HepG2 (cell line): Measurements from ENCODE around the gene MTMR4. TPM values are rescaled to one million over a fixed set of nuclear protein-coding genes. Genes with fewer than 3 reads are reported as not detected.

Experiments
- ATAC-seq: fragments of 200-7000 bp; cut with Tn5 transposase; 3 replicates; pipeline ENCODE4 v1.9.1; 2020; ENCODE audit warnings: mild to moderate bottlenecking, moderate library complexity
- BruUV-seq: library from RNA; stranded (reverse); fragments of 400-500 nt; replicated peaks from 2 replicates; lab custom pipeline; 2021; lab: Mats Ljungman, UMichigan
- CTCF ChIA-PET: fragments of 300-600 bp; formaldehyde crosslinking; extraction: SDS; loops from one replicate; lab custom pipeline; 2021; ENCODE audit warnings: low total read pairs, inconsistent platforms, low intra/inter-chr PET ratio; lab: Yijun Ruan, JAX
- POLR2A ChIA-PET: fragments of 350-600 bp; sonication (Branson Sonifier 250); formaldehyde crosslinking; loops from one replicate; lab custom pipeline; 2020; ENCODE audit warnings: antibody characterized with exemption, inconsistent platforms; lab: Yijun Ruan, JAX
- DNase-seq: peaks from one replicate; pipeline ENCODE4 v3.0.0-alpha.2; 2015; ENCODE audit warnings: low spot score
- FAIRE-seq: peaks from 3 replicates; lab custom pipeline; 2011; peaks lifted over from hg19 to GRCh38; lab: Jason Lieb, UNC
- H2AFZ ChIP-seq: one replicate; pipeline ENCODE4 v1.6.1; 2011; ENCODE audit warnings: low read length, inconsistent platforms
- H3K27ac ChIP-seq: fragments of 300-600 bp; 3 replicates; pipeline ENCODE4 v1.8.0; 2011; ENCODE audit warnings: mixed run types, mild to moderate bottlenecking, mixed read lengths, low read length, inconsistent platforms; ENCODE audit not compliant: insufficient read depth; ENCODE audit errors: extremely low read length
- H3K27me3 ChIP-seq, 2 experiments: fragments of 200-600 bp in 1 of 2; 2 replicates in 1 of 2; 3 replicates in 1 of 2; pipeline versions ENCODE4 v1.6.0 to v1.8.0; 2011; ENCODE audit warnings: low read length in 2 of 2, mild to moderate bottlenecking in 2 of 2, moderate library complexity in 2 of 2, inconsistent platforms in 1 of 2; ENCODE audit not compliant: insufficient read depth in 2 of 2, control insufficient read depth in 1 of 2
- H3K36me3 ChIP-seq, 2 experiments: fragments of 200-600 bp in 1 of 2; replicated peaks in 1 of 2; 2 replicates in 1 of 2; 3 replicates in 1 of 2; pipeline versions ENCODE4 v1.5.1 to v1.8.0; 2011; ENCODE audit warnings: low read length in 2 of 2, inconsistent platforms in 1 of 2; ENCODE audit not compliant: insufficient read depth in 2 of 2, control insufficient read depth in 1 of 2
- H3K4me1 ChIP-seq: 2 replicates; pipeline ENCODE4 v1.5.1; 2012; ENCODE audit warnings: low read length, inconsistent platforms; ENCODE audit not compliant: insufficient read depth
- H3K4me2 ChIP-seq: 2 replicates; pipeline ENCODE4 v1.6.0; 2011; ENCODE audit warnings: low read depth, low read length, inconsistent platforms
- H3K4me3 ChIP-seq, 3 experiments: fragments of 200-600 bp in 1 of 3; sonication (generic), shearing (Covaris generic) in 1 of 3; replicated peaks in 1 of 3; 2 replicates each; pipeline ENCODE4 v1.5.1; 2011 to 2016; ENCODE audit warnings: low read length in 3 of 3, inconsistent platforms in 2 of 3, low read depth in 2 of 3, mild to moderate bottlenecking in 2 of 3, control low read depth in 1 of 3, mixed read lengths in 1 of 3; ENCODE audit not compliant: insufficient read depth in 1 of 3
- H3K79me2 ChIP-seq: one replicate; pipeline ENCODE4 v1.6.1; 2011; ENCODE audit warnings: low read length, inconsistent platforms; ENCODE audit not compliant: insufficient read depth
- H3K9ac ChIP-seq: 2 replicates; pipeline ENCODE4 v1.6.0; 2011; ENCODE audit warnings: mild to moderate bottlenecking, low read depth, low read length, inconsistent platforms; ENCODE audit not compliant: insufficient read depth
- H3K9me3 ChIP-seq: 2 replicates; pipeline ENCODE4 v1.5.1; 2012; ENCODE audit warnings: mild to moderate bottlenecking, low read length
- H4K20me1 ChIP-seq: 2 replicates; pipeline ENCODE4 v1.6.0; 2011; ENCODE audit warnings: inconsistent platforms, mild to moderate bottlenecking, low read length, moderate library complexity; ENCODE audit not compliant: insufficient read depth
- CEBPG ChIP-seq: IDR thresholded peaks from 2 replicates; pipeline ENCODE4 v1.6.1; 2016
- CHCHD3 ChIP-seq: sonication (generic); formaldehyde crosslinking; IDR thresholded peaks from 2 replicates; pipeline ENCODE4 v1.8.0; 2022; ENCODE audit warnings: mild to moderate bottlenecking, missing genetic modification reagents, moderate library complexity
- ETV5 ChIP-seq: IDR thresholded peaks from 2 replicates; pipeline ENCODE4 v1.6.1; 2018; ENCODE audit warnings: missing biosample characterization, missing genetic modification reagents, inconsistent platforms, borderline replicate concordance
- HIVEP1 ChIP-seq: sonication (generic); formaldehyde crosslinking; IDR thresholded peaks from 2 replicates; pipeline ENCODE4 v1.4.0; 2020; ENCODE audit warnings: mild to moderate bottlenecking, missing genetic modification reagents
- KDM3A ChIP-seq: IDR thresholded peaks from 2 replicates; pipeline ENCODE4 v1.6.1; 2018; ENCODE audit warnings: low read depth, missing compliant biosample characterization
- NR3C1 ChIP-seq: sonication (generic); formaldehyde crosslinking; IDR thresholded peaks from 2 replicates; pipeline ENCODE4 v1.4.0; 2020; ENCODE audit warnings: missing genetic modification reagents
- SATB2 ChIP-seq: sonication (generic); formaldehyde crosslinking; IDR thresholded peaks from 2 replicates; pipeline ENCODE4 v1.5.0; 2020; ENCODE audit warnings: missing genetic modification reagents
- SNAPC5 ChIP-seq: sonication (generic); formaldehyde crosslinking; IDR thresholded peaks from 2 replicates; pipeline ENCODE4 v1.8.1; 2023; ENCODE audit warnings: mild to moderate bottlenecking, missing genetic modification reagents, borderline replicate concordance
- THYN1 ChIP-seq: sonication (generic); formaldehyde crosslinking; IDR thresholded peaks from 2 replicates; pipeline ENCODE4 v1.8.1; 2023; ENCODE audit warnings: low read depth, mild to moderate bottlenecking, moderate library complexity, missing genetic modification reagents, borderline replicate concordance
- TRIM24 ChIP-seq: sonication (generic); formaldehyde crosslinking; IDR thresholded peaks from 2 replicates; pipeline ENCODE4 v1.8.0; 2022; ENCODE audit warnings: mild to moderate bottlenecking, missing genetic modification reagents
- XRCC5 ChIP-seq: fragments of 200-400 bp; formaldehyde crosslinking; optimal IDR thresholded peaks from 2 replicates; pipeline ENCODE3; 2017; ENCODE audit warnings: mild to moderate bottlenecking, low read length
- ZFX ChIP-seq: sonication (generic); formaldehyde crosslinking; IDR thresholded peaks from 2 replicates; pipeline ENCODE4 v1.4.0; 2020; ENCODE audit warnings: mild to moderate bottlenecking, low read depth, missing genetic modification reagents, moderate library complexity
- ZNF343 ChIP-seq: sonication (generic); formaldehyde crosslinking; IDR thresholded peaks from 2 replicates; pipeline ENCODE4 v1.4.0; 2020; ENCODE audit warnings: mild to moderate bottlenecking, missing genetic modification reagents
- ZNF550 ChIP-seq: sonication (generic); formaldehyde crosslinking; IDR thresholded peaks from 2 replicates; pipeline ENCODE4 v1.4.0; 2020; ENCODE audit warnings: mild to moderate bottlenecking, missing genetic modification reagents, borderline replicate concordance
- ZNF639 ChIP-seq: conservative IDR thresholded peaks from 2 replicates; pipeline ENCODE4 v1.6.1; 2018; ENCODE audit warnings: missing genetic modification reagents
- ZNF652 ChIP-seq: IDR thresholded peaks from 2 replicates; pipeline ENCODE4 v1.6.1; 2016; ENCODE audit warnings: low read depth, borderline replicate concordance
- ZNF773 ChIP-seq: sonication (generic); formaldehyde crosslinking; IDR thresholded peaks from 2 replicates; pipeline ENCODE4 v1.4.0; 2020; ENCODE audit warnings: missing genetic modification reagents, borderline replicate concordance
- ZNF780A ChIP-seq: sonication (generic); formaldehyde crosslinking; IDR thresholded peaks from 2 replicates; pipeline ENCODE4 v1.8.0; 2022; ENCODE audit warnings: mild to moderate bottlenecking, missing genetic modification reagents, moderate library complexity
- ZSCAN20 ChIP-seq: sonication (generic); formaldehyde crosslinking; IDR thresholded peaks from 2 replicates; pipeline ENCODE4 v1.4.0; 2020; ENCODE audit warnings: missing genetic modification reagents, mild to moderate bottlenecking, borderline replicate concordance
- whole genome bisulfite sequencing: methylation state at CpG from one replicate; pipeline ENCODE4 v1.1.6; 2017; ENCODE audit warnings: low lambda C conversion rate; 5-methylcytosine and 5-hydroxymethylcytosine counted together
- in situ Hi-C: cut with HindIII; loops from 2 replicates; pipeline ENCODE4 v1.10.0; 2017; ENCODE audit warnings: low pct_unique_long_range_greater_than_20kb; ENCODE audit not compliant: extremely low pct_ligation_motif_present
- intact Hi-C: fragments of 100-400 bp; cut with micrococcal nuclease; formaldehyde crosslinking; loops from one replicate; pipeline ENCODE4 v1.10.0; 2022; ENCODE audit not compliant: unreplicated experiment
- polyA plus RNA-seq, 8 experiments: library from polyadenylated mRNA; depleted of rRNA in 3 of 8; stranded (reverse) in 7 of 8; unstranded in 1 of 8; fragments of >200 nt; fragmentation: Illumina TruSeq in 4 of 8; extraction: Trizol in 4 of 8; gene quantifications; 2 replicates each; pipeline versions ENCODE4 v1.2.1 to v1.2.3, GENCODE V29; 2011 to 2016; ENCODE audit warnings: low read depth in 4 of 8, missing spikeins in 1 of 8, mixed read lengths in 1 of 8; ENCODE audit not compliant: insufficient read depth in 1 of 8
- total RNA-seq, 5 experiments: library from RNA; depleted of rRNA; stranded (reverse); fragments of >200 nt; fragmentation: Illumina TruSeq; extraction: Trizol; gene quantifications; 2 replicates each; pipeline ENCODE4 v1.2.3, GENCODE V29; 2016; ENCODE audit warnings: low read depth in 1 of 5
- TF ChIP-seq, protein P1 (sequence below): sonication (generic); formaldehyde crosslinking; IDR thresholded peaks from 2 replicates; pipeline ENCODE4 v1.5.0; 2020; ENCODE audit warnings: missing genetic modification reagents
- TF ChIP-seq, protein P2 (sequence below): IDR thresholded peaks from 2 replicates; pipeline ENCODE4 v1.6.1; 2016; ENCODE audit warnings: mild to moderate bottlenecking, missing biosample characterization, missing genetic modification reagents
- TF ChIP-seq, protein P3 (sequence below): sonication (generic); formaldehyde crosslinking; IDR thresholded peaks from 2 replicates; pipeline ENCODE4 v1.4.0; 2020; ENCODE audit warnings: missing genetic modification reagents

Gene MTMR4
- total and polyA plus RNA-seq, 2 of the 13 experiments (the other 11 are each of a cell fraction or from before 2014, with no cell fraction given): 62.5 to 65.1 TPM

GRCh38 chr17:58534331-58534730, 19.9 kb upstream of the MTMR4 start:
- in situ Hi-C loops: loop anchor here (10.0 kb wide), 1 partner anchor 60 kb away; no protein-coding TSS in a partner anchor
- peak overlapping the region; percentile 54; the same call in 1 of the 2 replicates for H3K4me2 ChIP-seq
- DNase-seq (peak; percentile 30), ATAC-seq (peak; percentile 28), FAIRE-seq (peak; percentile 69)
- peaks cover 64% of the 10 kb centered on the region for H3K4me1 ChIP-seq
- CTCF ChIA-PET: no interaction called here
- H3K27me3 ChIP-seq: peaks cover 6 to 41% of the 10 kb centered on the region in 2 experiments; a peak in 3 of 5 replicates
- H4K20me1 ChIP-seq: no peaks in the 10 kb centered on the region
- intact Hi-C loops: loop anchor here (2.0 kb wide), 1 partner anchor 42 kb away; no protein-coding TSS in a partner anchor
- no peak overlapping the region for H2AFZ ChIP-seq
- H3K79me2 ChIP-seq: no peaks in the 10 kb centered on the region
- H3K9me3 ChIP-seq: no peaks in the 10 kb centered on the region
- no peak overlapping the region for H3K9ac ChIP-seq
- WGBS: 25% methylated on average over 3 of the region's 3 CpGs
- BruUV-seq: no TSS peak
- H3K27ac ChIP-seq: no peak overlapping the region
- POLR2A ChIA-PET: interaction anchor here (2.5 to 7.8 kb wide), 3 partner anchors 15 to 97 kb away, joined by 11 to 73 read pairs (median 56); partner anchors contain the start of gene MTMR4
- H3K36me3 ChIP-seq: no peaks in the 10 kb centered on the region
- H3K4me3 ChIP-seq: no peak overlapping the region
- TF ChIP-seq, protein P1, sequence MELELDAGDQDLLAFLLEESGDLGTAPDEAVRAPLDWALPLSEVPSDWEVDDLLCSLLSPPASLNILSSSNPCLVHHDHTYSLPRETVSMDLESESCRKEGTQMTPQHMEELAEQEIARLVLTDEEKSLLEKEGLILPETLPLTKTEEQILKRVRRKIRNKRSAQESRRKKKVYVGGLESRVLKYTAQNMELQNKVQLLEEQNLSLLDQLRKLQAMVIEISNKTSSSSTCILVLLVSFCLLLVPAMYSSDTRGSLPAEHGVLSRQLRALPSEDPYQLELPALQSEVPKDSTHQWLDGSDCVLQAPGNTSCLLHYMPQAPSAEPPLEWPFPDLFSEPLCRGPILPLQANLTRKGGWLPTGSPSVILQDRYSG (CRISPR knock-in tag): no peak
- TF ChIP-seq CEBPG (CRISPR knock-in tag) (peak; percentile 64), ZNF780A (CRISPR knock-in tag) (no peak), KDM3A (CRISPR knock-in tag) (no peak), ZSCAN20 (CRISPR knock-in tag) (no peak), XRCC5 (no peak), ZNF639 (CRISPR knock-in tag) (no peak), TRIM24 (0 out of 2 replicates have a peak, but pooled peaks have one; percentile 41), HIVEP1 (CRISPR knock-in tag) (no peak), ZNF773 (no peak), ZFX (CRISPR knock-in tag) (no peak), ETV5 (no peak), ZNF343 (CRISPR knock-in tag) (no peak), SATB2 (CRISPR knock-in tag) (no peak), ZNF652 (CRISPR knock-in tag) (peak; percentile 89), THYN1 (CRISPR knock-in tag) (no peak), SNAPC5 (no peak), ZNF550 (no peak), NR3C1 (CRISPR knock-in tag) (no peak), CHCHD3 (CRISPR knock-in tag) (0 out of 2 replicates have a peak, but pooled peaks have one; percentile 11)
- TF ChIP-seq, protein P2, sequence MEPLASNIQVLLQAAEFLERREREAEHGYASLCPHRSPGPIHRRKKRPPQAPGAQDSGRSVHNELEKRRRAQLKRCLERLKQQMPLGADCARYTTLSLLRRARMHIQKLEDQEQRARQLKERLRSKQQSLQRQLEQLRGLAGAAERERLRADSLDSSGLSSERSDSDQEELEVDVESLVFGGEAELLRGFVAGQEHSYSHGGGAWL (CRISPR knock-in tag): no peak
- TF ChIP-seq, protein P3, sequence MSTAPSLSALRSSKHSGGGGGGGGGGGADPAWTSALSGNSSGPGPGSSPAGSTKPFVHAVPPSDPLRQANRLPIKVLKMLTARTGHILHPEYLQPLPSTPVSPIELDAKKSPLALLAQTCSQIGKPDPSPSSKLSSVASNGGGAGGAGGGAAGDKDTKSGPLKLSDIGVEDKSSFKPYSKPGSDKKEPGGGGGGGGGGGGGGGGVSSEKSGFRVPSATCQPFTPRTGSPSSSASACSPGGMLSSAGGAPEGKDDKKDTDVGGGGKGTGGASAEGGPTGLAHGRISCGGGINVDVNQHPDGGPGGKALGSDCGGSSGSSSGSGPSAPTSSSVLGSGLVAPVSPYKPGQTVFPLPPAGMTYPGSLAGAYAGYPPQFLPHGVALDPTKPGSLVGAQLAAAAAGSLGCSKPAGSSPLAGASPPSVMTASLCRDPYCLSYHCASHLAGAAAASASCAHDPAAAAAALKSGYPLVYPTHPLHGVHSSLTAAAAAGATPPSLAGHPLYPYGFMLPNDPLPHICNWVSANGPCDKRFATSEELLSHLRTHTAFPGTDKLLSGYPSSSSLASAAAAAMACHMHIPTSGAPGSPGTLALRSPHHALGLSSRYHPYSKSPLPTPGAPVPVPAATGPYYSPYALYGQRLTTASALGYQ: no peak
